ENCODE results near the gene MAGEA2B.
"Not testable (repeated sequence)": the region's sequence is repeated elsewhere in the genome, so short reads cannot be mapped to it uniquely, and the experiment has no call there.

MAGEA2B gene, protein sequence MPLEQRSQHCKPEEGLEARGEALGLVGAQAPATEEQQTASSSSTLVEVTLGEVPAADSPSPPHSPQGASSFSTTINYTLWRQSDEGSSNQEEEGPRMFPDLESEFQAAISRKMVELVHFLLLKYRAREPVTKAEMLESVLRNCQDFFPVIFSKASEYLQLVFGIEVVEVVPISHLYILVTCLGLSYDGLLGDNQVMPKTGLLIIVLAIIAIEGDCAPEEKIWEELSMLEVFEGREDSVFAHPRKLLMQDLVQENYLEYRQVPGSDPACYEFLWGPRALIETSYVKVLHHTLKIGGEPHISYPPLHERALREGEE

GRCh38 chrX:152713815-152714787 is at the start of gene MAGEA2B:
TSS of gene MAGEA2B (plus strand) at chrX:152714628. CDS start at chrX:152717107, 2,479 bp downstream.
- DNase-seq (ENCODE audit: low read depth in 2 of 2, low spot score in 1 of 2): not testable (repeated sequence)

DNA sequence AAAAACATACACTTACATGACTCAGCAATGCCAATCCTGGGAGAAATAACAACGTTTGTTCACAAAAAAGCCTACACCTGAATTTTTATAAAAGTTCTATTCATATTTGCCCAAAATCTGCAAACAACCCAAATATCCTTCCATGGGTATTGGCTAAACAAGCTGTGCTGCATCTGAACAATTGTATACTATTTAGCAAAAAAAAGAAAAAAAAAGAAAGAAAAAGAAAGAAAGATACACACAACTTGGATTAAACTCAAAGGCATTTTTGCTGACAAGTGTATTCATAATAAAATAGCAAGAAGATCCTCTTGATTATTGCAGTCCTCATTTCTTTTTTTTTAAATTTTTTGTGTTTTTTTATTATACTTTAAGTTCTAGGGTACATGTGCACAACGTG is 40.3 kb upstream of the MAGEA2B start:
- DNase-seq (ENCODE audit: low read depth in 2 of 2, low spot score in 1 of 2): no peak

GRCh38 chrX:152674652-152675051 is 39.8 kb upstream of the MAGEA2B start:
- DNase-seq (ENCODE audit: low read depth in 2 of 2, low spot score in 1 of 2): not testable (repeated sequence)

DNA sequence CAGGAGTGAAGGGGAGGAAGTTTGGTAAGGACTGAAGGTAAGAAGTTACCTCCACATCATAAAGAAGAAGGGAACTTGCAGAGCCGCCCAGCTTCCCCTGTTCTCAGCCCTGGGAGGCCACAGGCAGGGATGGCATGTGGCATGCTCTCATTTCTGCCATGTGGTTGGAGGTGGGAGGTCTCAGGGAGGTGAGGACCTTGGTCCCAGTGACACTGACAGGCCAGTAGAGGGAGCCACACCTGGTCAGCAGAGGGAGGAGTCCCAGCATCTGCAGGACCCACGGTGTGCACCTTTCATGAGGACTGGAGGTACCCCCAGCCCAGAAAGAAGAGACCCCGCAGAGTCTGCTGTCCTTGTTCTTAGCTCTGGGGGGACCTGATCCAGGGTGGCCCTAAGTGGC is 33.4 kb upstream of the MAGEA2B start:
- DNase-seq (ENCODE audit: low read depth in 2 of 2, low spot score in 1 of 2): not testable (repeated sequence)

DNA sequence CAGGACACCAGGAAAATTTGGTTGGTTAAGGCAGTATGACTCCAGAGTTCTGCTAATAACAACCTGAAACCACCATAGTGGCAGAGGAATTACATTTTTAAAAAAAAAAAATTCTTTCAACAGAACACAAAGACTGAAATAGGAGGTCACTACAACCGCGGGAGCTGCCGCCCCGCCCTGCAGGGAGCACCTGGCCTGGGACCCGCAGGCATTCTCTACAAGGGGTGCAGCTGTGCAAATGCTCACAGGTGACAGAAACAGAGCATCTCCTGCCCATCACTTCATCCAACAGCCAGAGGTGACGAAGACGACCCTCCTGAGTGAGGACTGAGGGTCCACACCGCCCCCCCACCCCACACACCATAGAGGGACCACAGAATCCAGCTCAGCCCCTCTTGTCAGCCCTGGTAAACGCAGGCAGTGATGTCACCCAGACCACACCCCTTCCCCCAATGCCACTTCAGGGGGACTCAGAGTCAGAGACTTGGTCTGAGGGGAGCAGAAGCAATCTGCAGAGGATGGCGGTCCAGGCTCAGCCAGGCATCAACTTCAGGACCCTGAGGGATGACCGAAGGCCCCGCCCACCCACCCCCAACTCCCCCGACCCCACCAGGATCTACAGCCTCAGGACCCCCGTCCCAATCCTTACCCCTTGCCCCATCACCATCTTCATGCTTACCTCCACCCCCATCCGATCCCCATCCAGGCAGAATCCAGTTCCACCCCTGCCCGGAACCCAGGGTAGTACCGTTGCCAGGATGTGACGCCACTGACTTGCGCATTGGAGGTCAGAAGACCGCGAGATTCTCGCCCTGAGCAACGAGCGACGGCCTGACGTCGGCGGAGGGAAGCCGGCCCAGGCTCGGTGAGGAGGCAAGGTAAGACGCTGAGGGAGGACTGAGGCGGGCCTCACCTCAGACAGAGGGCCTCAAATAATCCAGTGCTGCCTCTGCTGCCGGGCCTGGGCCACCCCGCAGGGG is 16.2 kb upstream of the MAGEA2B start, which contains the start of gene MAGEA3:
Gene MAGEA3, plus strand, starts transcription at position 843 of the 980 bp plus-strand sequence. CDS start 2,039 bp downstream, outside the sequence.
- not testable (repeated sequence) for DNase-seq (ENCODE audit: low read depth in 2 of 2, low spot score in 1 of 2)

GRCh38 chrX:152700390-152700789 is 14.0 kb upstream of the MAGEA2B start:
- not testable (repeated sequence) for DNase-seq (ENCODE audit: low read depth in 2 of 2, low spot score in 1 of 2)

DNA sequence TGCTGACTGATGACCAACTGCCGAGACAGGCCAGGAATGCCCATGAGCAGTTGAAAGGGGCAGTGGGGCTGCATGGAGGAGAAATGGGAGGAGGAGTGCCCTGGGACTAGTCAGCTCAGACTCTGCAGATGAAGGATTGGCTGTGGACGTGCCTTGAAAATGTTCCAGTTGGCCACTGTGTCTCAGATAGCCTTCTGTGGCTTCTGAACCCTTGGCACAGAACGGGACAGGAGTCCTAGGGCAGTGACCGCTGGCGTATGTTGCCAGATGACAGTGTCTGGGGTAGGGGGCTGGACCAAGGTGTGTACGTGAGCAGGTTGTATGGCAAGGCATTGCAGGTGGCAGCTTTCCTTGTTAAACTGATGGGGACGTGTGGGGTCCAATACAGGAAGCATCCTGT is 7.9 kb upstream of the MAGEA2B start:
- not testable (repeated sequence) for DNase-seq (ENCODE audit: low read depth in 2 of 2, low spot score in 1 of 2)

DNA sequence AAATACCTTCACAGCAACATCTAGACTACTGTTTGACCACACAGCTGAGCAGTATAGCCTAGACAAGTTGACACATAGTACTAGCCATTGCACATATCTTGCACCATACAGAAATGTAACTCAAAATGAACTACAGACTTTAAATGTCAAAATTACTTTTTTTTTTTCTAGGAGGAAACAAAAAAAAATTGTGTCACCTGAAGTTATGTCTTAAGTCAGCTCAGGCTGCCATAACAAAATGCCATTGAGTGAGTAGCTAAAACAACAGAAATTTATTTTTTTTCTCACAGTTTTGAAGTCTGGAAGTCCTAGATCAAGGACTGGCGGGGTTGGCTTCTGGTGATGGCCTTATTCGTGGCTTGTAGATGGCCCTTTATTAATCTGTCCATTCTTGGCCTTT is 5.3 kb upstream of the MAGEA2B start, which contains the start of gene CSAG2:
Gene CSAG2, minus strand, starts transcription at position 101 of the 400 bp plus-strand sequence. CDS start 161 bp downstream, outside the sequence.
- not testable (repeated sequence) for DNase-seq (ENCODE audit: low read depth in 2 of 2, low spot score in 1 of 2)

- not testable (repeated sequence) for DNase-seq (ENCODE audit: low read depth in 2 of 2, low spot score in 1 of 2)
These were observed 1.2 kb upstream of the MAGEA2B start for GRCh38 chrX:152713195-152713594.

DNA sequence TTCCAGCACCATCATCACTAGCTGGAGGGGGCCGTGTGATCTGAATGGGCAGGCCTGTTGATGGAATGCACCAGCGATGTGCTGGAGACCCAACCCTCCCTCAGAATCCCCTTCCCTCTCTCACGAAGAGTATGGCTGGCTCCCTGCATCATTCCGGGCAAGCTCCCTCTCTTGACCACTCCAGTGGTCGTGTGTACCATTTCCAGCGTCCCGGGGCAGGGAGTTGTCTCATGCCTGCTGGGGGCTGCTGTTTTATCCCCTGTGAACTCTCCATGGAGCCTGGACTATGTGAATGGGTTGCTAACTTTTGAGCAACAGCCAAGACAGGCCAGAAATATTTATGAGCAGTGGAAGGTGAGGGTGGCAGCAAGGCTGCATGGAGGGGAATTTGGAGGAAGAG is 11.0 kb downstream of the MAGEA2B start:
- DNase-seq (ENCODE audit: low read depth in 2 of 2, low spot score in 1 of 2): no peak

- DNase-seq (ENCODE audit: low read depth in 2 of 2, low spot score in 1 of 2): no peak
These were observed 19.0 kb downstream of the MAGEA2B start, which contains the start of the genes CSAG1 and MAGEA12 for GRCh38 chrX:152733261-152733975. TSS of gene CSAG1 (minus strand) at chrX:152733721. CDS start at chrX:152732460, 1,261 bp downstream. TSS of gene MAGEA12 (plus strand) at chrX:152733757. CDS start at chrX:152736162, 2,405 bp downstream.

- DNase-seq (ENCODE audit: low read depth in 2 of 2, low spot score in 1 of 2): not testable (repeated sequence)
These were observed 19.9 kb downstream of the MAGEA2B start for GRCh38 chrX:152734143-152734858.

- no peak for DNase-seq (ENCODE audit: low read depth in 2 of 2, low spot score in 1 of 2)
These were observed 20.7 kb downstream of the MAGEA2B start for GRCh38 chrX:152735101-152735500.

- no peak for DNase-seq (ENCODE audit: low read depth in 2 of 2, low spot score in 1 of 2)
These were observed 21.6 kb downstream of the MAGEA2B start for GRCh38 chrX:152735860-152736511.

- not testable (repeated sequence) for DNase-seq (ENCODE audit: low read depth in 2 of 2, low spot score in 1 of 2)
These were observed 22.1 kb downstream of the MAGEA2B start for GRCh38 chrX:152736528-152736927.

- DNase-seq (ENCODE audit: low read depth in 2 of 2, low spot score in 1 of 2): no peak
These were observed 24.1 kb downstream of the MAGEA2B start for GRCh38 chrX:152738560-152738959.

GRCh38 chrX:152753686-152754650 is 39.5 kb downstream of the MAGEA2B start, which contains the start of gene MAGEA2:
TSS of gene MAGEA2 (minus strand) at chrX:152753842. CDS start at chrX:152751363, 2,479 bp downstream.
- not testable (repeated sequence) for DNase-seq (ENCODE audit: low read depth in 2 of 2, low spot score in 1 of 2)
